WERI-Rb-1 (cell line): ENCODE results near the gene NDUFA5.
A peak's percentile ranks its signal among the peaks of the same experiment; 100 is the strongest.

ENCODE experiments used
- DNase-seq: peaks from one replicate; pipeline ENCODE4 v3.0.0-alpha.2; 2020
- H3K27ac ChIP-seq: fragments of 250-450 bp; sonication (Bioruptor Pico); 2 replicates; pipeline ENCODE4 v1.5.1; 2020; ENCODE audit warnings: mild to moderate bottlenecking, moderate library complexity
- H3K27me3 ChIP-seq: fragments of 250-450 bp; sonication (Bioruptor Pico); 2 replicates; pipeline ENCODE4 v1.5.1; 2021; ENCODE audit warnings: mild to moderate bottlenecking, low read depth, moderate library complexity; ENCODE audit not compliant: insufficient read depth, severe bottlenecking
- H3K36me3 ChIP-seq: fragments of 250-450 bp; sonication (Bioruptor Pico); 2 replicates; pipeline ENCODE4 v1.5.1; 2020; ENCODE audit warnings: mild to moderate bottlenecking, moderate library complexity
- H3K4me3 ChIP-seq: 2 replicates; pipeline ENCODE4 v1.5.1; 2011; ENCODE audit warnings: low read depth, mild to moderate bottlenecking, control low read depth, low read length
- H3K9me3 ChIP-seq: fragments of 250-450 bp; sonication (Bioruptor Pico); 2 replicates; pipeline ENCODE4 v1.5.1; 2021; ENCODE audit warnings: mild to moderate bottlenecking, moderate library complexity; ENCODE audit not compliant: severe bottlenecking
- TF ChIP-seq, protein P1 (sequence below): IDR thresholded peaks from 2 replicates; pipeline ENCODE4 v1.5.1; 2011; ENCODE audit warnings: low read depth, mild to moderate bottlenecking, control low read depth, inconsistent platforms, low read length

Gene NDUFA5

DNA sequence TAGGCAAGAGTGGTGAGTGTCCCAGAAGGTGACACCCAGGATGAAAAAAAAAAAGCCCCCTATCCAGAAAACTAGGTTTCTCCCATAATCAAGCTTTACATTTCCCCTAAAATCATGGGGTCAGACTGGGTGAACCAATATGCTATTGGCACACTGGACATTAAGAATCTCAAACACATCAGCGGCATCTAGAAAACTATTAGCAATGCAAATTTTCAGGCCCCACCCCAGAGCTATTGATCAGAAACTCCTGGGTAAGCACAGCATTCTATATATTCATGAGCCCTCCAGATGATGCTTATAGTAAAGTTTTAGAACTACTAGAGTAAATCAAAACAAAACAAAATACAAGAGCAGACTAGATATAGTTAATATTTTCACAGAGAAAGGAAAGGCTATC, 59.6 kb downstream of the NDUFA5 start:
- Histone ChIP-seq H3K4me3 (no peak overlapping the region), H3K27ac (no peak overlapping the region), H3K27me3 (no peaks in the 10 kb centered on the region), H3K9me3 (no peaks in the 10 kb centered on the region), H3K36me3 (no peaks in the 10 kb centered on the region)
- TF ChIP-seq, protein P1, sequence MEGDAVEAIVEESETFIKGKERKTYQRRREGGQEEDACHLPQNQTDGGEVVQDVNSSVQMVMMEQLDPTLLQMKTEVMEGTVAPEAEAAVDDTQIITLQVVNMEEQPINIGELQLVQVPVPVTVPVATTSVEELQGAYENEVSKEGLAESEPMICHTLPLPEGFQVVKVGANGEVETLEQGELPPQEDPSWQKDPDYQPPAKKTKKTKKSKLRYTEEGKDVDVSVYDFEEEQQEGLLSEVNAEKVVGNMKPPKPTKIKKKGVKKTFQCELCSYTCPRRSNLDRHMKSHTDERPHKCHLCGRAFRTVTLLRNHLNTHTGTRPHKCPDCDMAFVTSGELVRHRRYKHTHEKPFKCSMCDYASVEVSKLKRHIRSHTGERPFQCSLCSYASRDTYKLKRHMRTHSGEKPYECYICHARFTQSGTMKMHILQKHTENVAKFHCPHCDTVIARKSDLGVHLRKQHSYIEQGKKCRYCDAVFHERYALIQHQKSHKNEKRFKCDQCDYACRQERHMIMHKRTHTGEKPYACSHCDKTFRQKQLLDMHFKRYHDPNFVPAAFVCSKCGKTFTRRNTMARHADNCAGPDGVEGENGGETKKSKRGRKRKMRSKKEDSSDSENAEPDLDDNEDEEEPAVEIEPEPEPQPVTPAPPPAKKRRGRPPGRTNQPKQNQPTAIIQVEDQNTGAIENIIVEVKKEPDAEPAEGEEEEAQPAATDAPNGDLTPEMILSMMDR: no peak
- no peak for DNase-seq

DNA sequence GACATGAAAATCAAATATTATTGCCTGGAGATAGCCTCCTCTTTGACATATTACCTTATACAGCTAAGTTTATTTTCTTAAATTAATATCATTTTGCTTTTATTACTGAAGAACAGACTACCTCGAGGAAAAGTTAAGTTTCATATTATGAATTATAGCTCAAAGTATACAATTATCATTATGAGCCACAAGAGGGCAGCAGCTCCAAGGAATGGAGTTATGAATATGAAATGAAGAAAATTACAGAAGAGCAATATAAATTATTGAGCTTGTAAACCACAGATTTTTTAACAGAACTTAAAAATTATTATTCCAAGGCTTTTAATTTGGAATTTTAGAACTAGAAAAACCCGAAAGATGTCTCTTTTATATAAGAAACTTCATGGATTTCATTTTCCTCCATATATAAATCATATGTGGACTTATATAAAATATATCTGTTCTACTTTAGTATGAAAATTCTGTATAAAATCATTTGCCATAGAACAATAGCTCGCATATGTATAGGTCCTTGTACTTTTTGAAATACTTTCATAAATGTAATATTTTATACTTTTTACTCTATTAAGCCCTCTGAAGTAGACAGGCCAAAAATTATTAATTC, 63.3 kb downstream of the NDUFA5 start:
- DNase-seq: no peak

DNA sequence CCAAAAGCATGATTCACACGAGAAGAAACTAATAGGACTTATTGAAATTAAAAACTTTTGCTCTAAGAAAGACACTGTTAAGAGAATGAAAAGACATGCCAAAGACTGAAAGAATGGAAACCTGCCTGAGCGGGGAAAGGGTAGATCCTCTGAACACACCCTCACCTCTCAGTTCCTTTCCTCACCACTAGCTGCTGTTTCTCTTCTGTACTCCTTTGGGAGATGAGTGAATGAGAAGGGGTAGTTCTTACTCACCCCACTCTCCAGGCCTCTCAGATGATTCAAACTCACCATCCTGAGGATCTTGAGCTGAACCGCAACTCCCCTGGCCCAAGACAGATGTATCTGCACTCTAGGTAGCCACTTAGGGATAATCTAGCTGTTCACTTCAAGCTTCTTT, 65.1 kb downstream of the NDUFA5 start:
- no peak for DNase-seq
- H3K4me3 ChIP-seq: no peak overlapping the region
- H3K36me3 ChIP-seq: no peaks in the 10 kb centered on the region
- no peaks in the 10 kb centered on the region for H3K9me3 ChIP-seq
- H3K27ac ChIP-seq: no peak overlapping the region
- TF ChIP-seq, protein P1: 0 out of 2 replicates have a peak, but pooled peaks have one; percentile 1
- H3K27me3 ChIP-seq: no peaks in the 10 kb centered on the region

More for the DNA sequence above, 63.3 kb downstream of the NDUFA5 start:
- Histone ChIP-seq H3K27me3 (no peaks in the 10 kb centered on the region), H3K9me3 (no peaks in the 10 kb centered on the region), H3K27ac (no peak overlapping the region), H3K4me3 (no peak overlapping the region), H3K36me3 (no peaks in the 10 kb centered on the region)
- TF ChIP-seq, protein P1: no peak
